K562 (cell line): ENCODE results near the gene NT5C1A. TPM values are rescaled to one million over a fixed set of nuclear protein-coding genes. Genes with fewer than 3 reads are reported as not detected.
A peak's percentile ranks its signal among the peaks of the same experiment; 100 is the strongest.

ENCODE experiments used
- ARID4B ChIP-seq: sonication (generic); formaldehyde crosslinking; IDR thresholded peaks from 2 replicates; pipeline ENCODE4 v1.8.0; 2022; ENCODE audit warnings: mild to moderate bottlenecking, missing genetic modification reagents
- CBFB ChIP-seq: sonication (generic); formaldehyde crosslinking; IDR thresholded peaks from 2 replicates; pipeline ENCODE4 v1.4.0; 2020; ENCODE audit warnings: mild to moderate bottlenecking, missing genetic modification reagents
- DMBX1 ChIP-seq: fragments of 250-450 bp; sonication (Bioruptor Pico); IDR thresholded peaks from 2 replicates; pipeline ENCODE4 v1.8.0; 2022; ENCODE audit warnings: inconsistent platforms, mild to moderate bottlenecking, moderate library complexity, borderline replicate concordance
- EGR1 ChIP-seq: fragments of 450-650 bp; conservative IDR thresholded peaks from 2 replicates; pipeline ENCODE4 v1.6.1; 2017; ENCODE audit warnings: mild to moderate bottlenecking
- FOSL1 ChIP-seq: fragments of 200-800 bp; sonication (Bioruptor generic); conservative IDR thresholded peaks from 2 replicates; pipeline ENCODE4 v1.6.1; 2016; ENCODE audit warnings: missing genetic modification characterization, missing compliant biosample characterization
- LEF1 ChIP-seq: fragments of 450-650 bp; IDR thresholded peaks from 2 replicates; pipeline ENCODE4 v1.6.1; 2016; ENCODE audit warnings: mild to moderate bottlenecking
- MAFG ChIP-seq: fragments of 450-650 bp; conservative IDR thresholded peaks from 2 replicates; pipeline ENCODE4 v1.6.1; 2016; ENCODE audit warnings: missing genetic modification characterization, missing compliant biosample characterization
- POLR2AphosphoS2 ChIP-seq: IDR thresholded peaks from 2 replicates; pipeline ENCODE4 v1.6.1; 2012; ENCODE audit warnings: low read length, improper control_type of control experiment
- REST ChIP-seq, 2 experiments: fragments of 450-650 bp; formaldehyde crosslinking in 1 of 2; IDR thresholded peaks; 2 replicates each; pipeline versions ENCODE4 v1.4.0 to v1.6.1; 2014 to 2020; ENCODE audit warnings: mild to moderate bottlenecking in 2 of 2, borderline replicate concordance in 1 of 2, low read depth in 1 of 2
- ZFX ChIP-seq: sonication (generic); formaldehyde crosslinking; IDR thresholded peaks from 2 replicates; pipeline ENCODE4 v1.8.0; 2022; ENCODE audit warnings: mild to moderate bottlenecking, missing genetic modification reagents, moderate library complexity
- ZNF217 ChIP-seq: sonication (generic); formaldehyde crosslinking; IDR thresholded peaks from 2 replicates; pipeline ENCODE4 v1.8.0; 2022; ENCODE audit warnings: mild to moderate bottlenecking, missing genetic modification reagents
- ZNF280A ChIP-seq: fragments of 450-650 bp; IDR thresholded peaks from 2 replicates; pipeline ENCODE4 v1.6.1; 2018; ENCODE audit warnings: mild to moderate bottlenecking, low read depth; ENCODE audit not compliant: partially characterized antibody
- ZNF668 ChIP-seq: fragments of 250-450 bp; sonication (Bioruptor Pico); IDR thresholded peaks from 2 replicates; pipeline ENCODE4 v1.8.0; 2022; ENCODE audit warnings: mild to moderate bottlenecking, inconsistent platforms
- ZNF717 ChIP-seq: fragments of 250-450 bp; sonication (Bioruptor Pico); IDR thresholded peaks from 2 replicates; pipeline ENCODE4 v1.5.0; 2021
- polyA plus RNA-seq, 8 experiments: library from polyadenylated mRNA; depleted of rRNA in 4 of 8; stranded (reverse) in 5 of 8; unstranded in 3 of 8; fragments of >200 nt; fragmentation: Nextera tagmentation in 2 of 8; fragmentation: Illumina TruSeq in 1 of 8; extraction: Ambion mirVana in 2 of 8; extraction: Trizol in 1 of 8; gene quantifications; 2 replicates each; pipeline versions ENCODE4 v1.2.1 to v1.2.3, GENCODE V29; 2011 to 2014; ENCODE audit warnings: inconsistent platforms in 1 of 8, missing spikeins in 1 of 8
- total RNA-seq, 7 experiments: library from RNA; depleted of rRNA in 6 of 7; stranded (reverse); fragments of >200 nt in 6 of 7; fragmentation: Illumina TruSeq in 2 of 7; extraction: Trizol in 2 of 7; gene quantifications; 2 replicates each; pipeline versions ENCODE4 v1.2.1 to v1.2.3, GENCODE V29; 2011 to 2021; ENCODE audit warnings: low replicate concordance in 1 of 7

NT5C1A gene
- total and polyA plus RNA-seq, 9 of the 15 experiments (the other 6 are each of a cell fraction or from before 2014, with no cell fraction given): not detected

- TF ChIP-seq POLR2AphosphoS2 (no peak), ARID4B (CRISPR knock-in tag) (no peak), DMBX1 (CRISPR knock-in tag) (no peak), LEF1 (no peak), ZNF217 (CRISPR knock-in tag) (no peak), ZNF668 (CRISPR knock-in tag) (no peak), ZNF717 (CRISPR knock-in tag) (no peak), MAFG (tag) (no peak), CBFB (CRISPR knock-in tag) (no peak), ZNF280A (no peak), REST (IDR thresholded peaks at IDR 0.05; ENCODE audit: borderline replicate concordance) (peak; percentile 82), REST (CRISPR knock-in tag; IDR thresholded peaks at IDR 0.05; ENCODE audit: low read depth) (no peak; the same call in 1 of the 2 replicates), ZFX (CRISPR knock-in tag) (no peak), FOSL1 (no peak), EGR1 (0 out of 2 replicates have a peak, but pooled peaks have one; percentile 23)
These were observed 19.7 kb upstream of the NT5C1A start, which contains the start of gene HPCAL4 (continued) for GRCh38 chr1:39691383-39692151.
